ENCODE results near the gene DNAH1. TPM values are rescaled to one million over a fixed set of nuclear protein-coding genes. Genes with fewer than 3 reads are reported as not detected.

Gene DNAH1
- total RNA-seq, 1 experiment from 2014 or later = 3.1 TPM

DNA sequence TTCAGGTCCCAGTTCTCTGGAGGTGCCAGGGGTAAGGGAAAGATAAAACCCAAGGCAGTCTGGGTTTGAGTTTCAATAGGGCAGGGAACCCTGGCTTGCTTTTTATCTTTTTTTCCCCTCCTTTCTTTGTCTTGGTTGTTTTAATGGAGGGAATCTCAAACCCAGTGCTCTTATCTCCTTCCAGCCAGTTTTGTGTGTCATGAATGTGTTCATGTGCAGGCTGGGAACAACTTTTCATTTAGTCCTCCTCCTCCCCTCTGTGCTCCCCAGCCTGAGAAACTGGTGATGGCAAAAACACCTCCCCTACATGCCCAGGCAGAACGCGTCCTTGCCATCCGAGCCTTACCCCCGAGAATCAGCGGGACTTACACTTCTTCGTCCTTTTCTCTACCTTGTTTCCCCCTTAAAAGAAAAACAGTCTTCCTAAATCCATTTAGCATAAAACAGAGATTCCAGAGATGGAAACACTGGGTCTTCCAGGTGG lies 117.9 kb downstream of the DNAH1 start:
- DNase-seq (ENCODE audit: low spot score) = no peak

GRCh38 chr3:52434491-52435115 lies 118.5 kb downstream of the DNAH1 start:
- DNase-seq (ENCODE audit: low spot score) = no peak

- no peak for DNase-seq (ENCODE audit: low spot score)
Observed at GRCh38 chr3:52435246-52436101, 119.4 kb downstream of the DNAH1 start.

DNA sequence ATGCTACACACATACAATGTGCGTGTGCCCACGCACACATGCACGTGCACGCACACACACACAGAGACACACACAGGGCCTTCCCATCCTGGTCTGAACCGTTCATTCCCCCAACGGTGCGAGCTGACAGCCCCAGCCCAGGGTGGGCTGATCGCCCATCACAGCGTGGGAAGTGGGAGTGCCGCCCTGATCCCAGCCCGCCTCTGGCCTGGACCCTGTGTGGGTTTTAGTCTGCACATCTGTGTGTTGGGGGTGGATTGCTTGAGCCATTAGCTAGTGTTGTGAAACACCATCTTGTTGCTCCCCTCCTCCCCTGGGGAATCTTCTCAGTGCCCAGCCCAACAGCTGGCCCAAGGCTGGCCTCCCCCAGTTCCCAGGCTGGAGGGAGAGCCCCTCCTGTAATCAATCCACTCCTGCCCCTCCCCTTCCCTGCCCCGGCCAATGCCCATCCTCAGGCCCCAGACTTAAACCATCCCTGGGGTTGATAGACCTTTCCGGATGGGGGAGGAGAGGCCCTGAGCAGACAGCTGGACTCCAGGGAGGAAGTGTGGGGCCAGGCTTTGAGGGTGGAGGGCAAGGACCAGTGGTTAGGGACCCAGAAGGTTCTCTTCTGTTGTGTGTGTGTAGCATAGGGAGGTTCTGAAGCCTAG lies 120.5 kb downstream of the DNAH1 start:
- DNase-seq (ENCODE audit: low spot score) = no peak

- no peak for DNase-seq (ENCODE audit: low spot score)
Observed at GRCh38 chr3:52437326-52438103, 121.4 kb downstream of the DNAH1 start.

DNA sequence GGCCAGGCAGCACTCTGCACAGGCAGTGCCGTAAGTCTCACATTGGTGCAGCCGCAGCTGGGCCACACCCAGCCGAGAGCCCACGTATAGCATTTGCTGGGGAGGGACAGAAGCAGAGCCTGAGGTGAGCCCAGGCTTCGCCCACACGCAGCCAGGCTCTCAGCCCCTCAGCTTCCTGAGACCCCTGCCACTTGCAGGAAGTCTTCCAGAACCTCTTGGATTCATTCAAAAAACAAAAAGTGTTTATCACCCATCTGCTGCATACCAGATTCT lies 121.9 kb downstream of the DNAH1 start:
- no peak for DNase-seq (ENCODE audit: low spot score)

GRCh38 chr3:52438579-52439425 lies 122.7 kb downstream of the DNAH1 start:
- DNase-seq (ENCODE audit: low spot score) = no peak

DNA sequence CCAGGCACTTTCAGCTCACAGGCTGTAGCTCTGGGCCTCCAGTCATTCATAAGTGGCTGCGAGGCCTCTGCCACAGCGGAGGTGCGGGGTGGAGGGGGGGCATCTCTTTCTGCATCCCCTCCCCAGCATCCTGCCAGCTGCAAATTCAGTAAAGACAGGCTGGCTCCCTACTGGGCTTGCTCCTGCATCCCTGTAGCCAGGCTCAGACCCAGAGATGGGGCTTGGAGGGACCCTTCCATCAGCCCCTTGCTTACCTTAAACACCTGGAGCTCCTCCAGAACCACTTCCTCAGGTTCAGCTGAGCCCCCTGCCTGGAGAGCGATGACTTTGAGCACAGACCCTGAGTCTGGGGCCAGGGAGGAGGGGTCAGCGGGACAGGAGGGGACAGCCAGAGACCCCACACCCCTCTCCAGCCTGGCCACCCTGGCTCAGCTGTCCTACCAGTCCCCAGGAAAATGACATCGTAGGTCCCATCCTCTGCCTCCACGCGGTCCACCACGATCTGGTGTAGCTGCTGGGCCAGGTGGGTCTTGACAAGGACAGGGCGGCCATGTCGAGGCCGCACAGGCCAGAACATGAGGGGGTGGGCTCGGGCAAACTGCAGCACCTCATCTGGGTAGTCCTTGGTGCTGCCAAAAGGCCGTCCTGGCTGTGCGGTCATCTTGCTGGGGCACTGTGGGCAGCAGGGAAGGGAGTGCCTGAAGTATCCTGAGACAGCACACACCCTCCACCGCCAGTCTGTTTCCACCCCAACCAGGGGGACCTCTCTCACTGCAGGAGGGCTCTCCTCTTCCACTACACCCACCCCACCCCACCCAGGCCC lies 123.5 kb downstream of the DNAH1 start:
- no peak for DNase-seq (ENCODE audit: low spot score)

DNA sequence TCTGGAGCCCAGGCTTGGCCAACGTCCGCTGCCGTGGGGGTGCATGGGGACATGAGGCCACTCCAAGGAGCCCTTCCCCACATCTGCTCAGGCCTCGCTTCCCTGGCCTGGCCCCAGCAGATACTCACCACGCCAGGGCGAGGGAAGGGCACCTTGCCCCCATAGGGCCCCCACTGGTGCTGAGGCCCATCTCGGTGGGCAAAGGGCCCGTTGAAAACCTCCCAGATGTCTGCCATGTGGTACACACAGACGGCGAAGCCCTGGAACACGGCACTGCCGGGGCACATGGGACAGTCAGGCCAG lies 124.1 kb downstream of the DNAH1 start:
- DNase-seq (ENCODE audit: low spot score) = no peak

DNA sequence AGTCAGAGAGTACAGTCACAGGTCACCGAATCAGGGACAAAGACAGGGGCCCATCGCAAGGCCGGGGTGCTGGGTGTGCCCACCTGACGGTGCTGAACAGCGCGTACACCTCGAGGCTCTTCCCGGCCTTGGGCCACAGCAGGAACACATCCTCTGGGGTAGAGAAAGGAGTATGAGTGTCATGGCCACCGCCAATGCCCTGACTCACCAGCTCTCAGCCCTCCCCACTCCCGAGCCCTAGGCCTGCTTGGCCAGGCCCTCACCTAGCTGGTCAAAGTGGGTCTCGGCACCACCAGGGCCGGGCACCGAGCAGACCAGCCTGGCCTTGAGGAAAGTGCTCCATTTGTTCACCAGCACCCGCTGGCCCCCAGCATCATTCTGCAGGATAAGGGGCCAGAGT lies 124.6 kb downstream of the DNAH1 start:
- no peak for DNase-seq (ENCODE audit: low spot score)

DNA sequence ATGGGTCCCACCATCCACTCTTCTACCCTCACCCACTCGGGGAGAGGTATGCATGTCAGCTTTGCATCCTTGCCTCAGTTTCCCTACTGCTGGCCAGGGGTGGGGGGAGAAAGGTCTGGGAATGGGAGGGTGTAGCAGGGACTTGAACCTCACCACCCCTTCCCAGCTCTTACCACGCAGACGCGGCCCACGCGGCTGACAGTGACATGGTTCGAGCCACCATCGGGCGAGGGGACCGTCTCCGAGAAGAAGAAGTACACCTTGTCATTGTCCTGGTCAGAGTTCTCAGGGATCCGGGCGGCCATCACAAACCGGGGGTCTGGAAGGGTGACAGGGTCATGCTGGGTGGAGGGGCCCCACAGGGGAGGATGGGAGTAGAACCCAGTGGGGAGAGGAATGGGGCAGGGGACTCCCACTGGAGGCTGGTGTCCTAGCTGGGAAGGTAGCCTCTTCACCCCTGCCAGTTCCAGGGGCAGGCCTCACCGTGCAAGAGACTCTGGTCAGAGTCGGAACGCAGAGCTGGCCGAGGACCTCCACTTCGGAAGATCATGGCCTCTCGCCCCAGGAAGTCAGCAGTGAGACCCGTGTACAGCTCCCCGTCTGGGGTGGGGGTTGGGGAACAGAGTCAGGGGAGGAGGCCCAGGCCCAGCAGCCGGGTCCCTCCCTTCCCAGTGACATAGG lies 125.1 kb downstream of the DNAH1 start:
- DNase-seq (ENCODE audit: low spot score) = no peak

DNA sequence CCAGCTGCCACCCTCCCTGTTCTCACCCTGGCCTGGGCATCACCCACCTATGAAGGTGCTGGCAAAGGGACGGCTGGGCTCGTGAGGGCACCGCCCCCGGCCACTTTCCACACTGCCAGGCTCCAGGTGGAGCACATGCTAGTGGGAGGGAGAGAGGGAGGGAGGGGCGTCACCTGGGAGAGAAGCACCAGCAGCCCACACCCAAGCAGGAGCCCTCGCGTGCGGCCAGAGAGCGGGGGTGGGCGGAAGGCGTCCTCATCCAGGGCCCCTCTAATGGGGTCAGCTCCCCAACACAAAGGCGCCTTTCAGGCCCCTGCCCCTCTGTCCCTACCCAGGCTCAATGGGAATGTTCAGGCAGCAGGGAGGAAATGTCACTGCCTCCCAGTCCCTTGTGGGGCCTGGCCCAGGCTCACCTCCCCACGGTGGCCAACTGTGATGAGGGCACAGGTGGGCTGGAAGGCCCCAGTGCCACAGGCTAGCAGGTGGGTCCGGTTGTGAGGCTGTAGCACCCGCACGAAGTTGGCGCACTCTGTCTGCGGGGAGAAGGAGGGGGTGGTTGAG lies 125.7 kb downstream of the DNAH1 start:
- DNase-seq (ENCODE audit: low spot score) = no peak

GRCh38 chr3:52442409-52443267 lies 126.5 kb downstream of the DNAH1 start:
- no peak for DNase-seq (ENCODE audit: low spot score)

DNA sequence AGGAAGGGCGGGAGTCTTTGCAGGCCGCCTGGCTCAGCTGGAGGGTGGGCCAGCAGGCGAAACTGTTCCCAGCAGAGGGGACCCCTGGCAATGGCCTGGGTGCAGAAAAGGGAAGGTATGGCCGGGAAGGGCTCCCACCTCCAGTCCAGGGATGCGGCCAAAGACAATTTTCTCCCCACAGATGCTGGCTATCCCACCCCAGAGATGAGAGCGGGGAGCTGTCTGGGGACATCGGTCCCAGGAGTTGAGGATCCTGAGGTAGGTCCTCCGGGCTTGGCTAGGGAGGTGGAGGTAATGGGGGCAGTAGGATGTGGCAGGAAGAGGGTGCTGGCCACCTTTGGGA lies 127.1 kb downstream of the DNAH1 start:
- DNase-seq (ENCODE audit: low spot score) = no peak

DNA sequence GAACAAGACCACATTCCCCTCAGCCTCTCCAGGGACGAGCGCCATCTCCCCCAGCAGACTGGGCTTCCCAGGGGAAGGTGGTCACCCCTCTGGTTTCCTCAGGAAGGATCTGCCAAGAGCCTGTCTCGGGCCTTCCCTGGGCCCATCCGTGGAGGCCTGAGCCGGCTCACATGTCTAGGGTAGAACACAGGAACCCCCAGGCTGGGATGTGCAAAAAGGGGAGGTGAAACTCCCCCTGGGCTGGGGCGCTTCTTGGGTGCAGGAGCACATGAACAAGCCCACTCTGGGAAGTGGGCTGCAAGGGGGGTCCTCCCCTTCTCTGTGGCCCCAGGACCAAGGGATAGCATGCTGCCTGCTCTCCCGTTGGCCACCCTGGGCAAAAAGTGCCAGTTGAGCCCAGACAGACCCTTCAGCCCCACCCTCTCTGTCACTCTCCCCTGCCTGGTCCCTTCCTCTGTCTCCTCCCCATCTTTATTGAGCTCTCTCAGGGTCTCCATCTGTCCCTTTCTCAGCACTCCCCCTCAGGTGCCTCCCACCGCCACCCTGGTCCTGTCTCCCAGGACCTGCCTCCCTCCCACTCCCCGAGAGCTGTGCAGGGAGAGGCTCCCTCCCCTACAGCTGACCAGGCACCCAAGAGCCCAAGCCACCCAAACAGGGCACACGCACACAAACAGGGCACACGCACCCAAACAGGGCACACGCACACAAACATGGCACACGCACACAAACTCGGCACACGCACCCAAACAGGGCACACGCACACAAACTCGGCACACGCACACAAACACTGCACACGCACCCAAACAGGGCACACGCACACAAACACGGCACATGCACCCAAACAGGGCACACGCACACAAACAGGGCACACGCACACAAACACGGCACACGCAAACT lies 127.9 kb downstream of the DNAH1 start:
- DNase-seq (ENCODE audit: low spot score) = no peak

GRCh38 chr3:52444860-52445793 lies 129.0 kb downstream of the DNAH1 start, which contains the start of gene SEMA3G:
SEMA3G (minus strand) TSS chr3:52445103; CDS start chr3:52445027, 76 bp downstream.
- DNase-seq (ENCODE audit: low spot score) = peak; percentile 35
